Stomach (tissue), 4 donors: Measurements from ENCODE around the gene GPR65.

Source experiments
- POLR2A ChIP-seq, 4 donors: fragments of 450-650 bp; IDR thresholded peaks; one replicate each; pipeline ENCODE4 v1.6.1; 2016; ENCODE audit warnings: antibody characterized with exemption in 4 of 4, control low read depth in 2 of 4, mild to moderate bottlenecking in 1 of 4, moderate library complexity in 1 of 4
- POLR2AphosphoS5 ChIP-seq, 3 donors: sonication (generic); formaldehyde crosslinking; IDR thresholded peaks; one replicate each; pipeline ENCODE4 v1.6.1; 2016; ENCODE audit warnings: antibody characterized with exemption in 3 of 3
- TF ChIP-seq, protein P1 (sequence below), 7 experiments: fragments of 450-650 bp in 4 of 7; fragments of 200-600 bp in 3 of 7; sonication (generic) in 3 of 7; IDR thresholded peaks; one replicate each; pipeline ENCODE4 v1.5.1; 2016 to 2019; ENCODE audit warnings: antibody characterized with exemption in 7 of 7, control low read depth in 2 of 7, mild to moderate bottlenecking in 1 of 7

- TF ChIP-seq POLR2A (IDR thresholded peaks at IDR 0.05) (no peak), POLR2AphosphoS5 (IDR thresholded peaks at IDR 0.05) (no peak)
- TF ChIP-seq, protein P1, sequence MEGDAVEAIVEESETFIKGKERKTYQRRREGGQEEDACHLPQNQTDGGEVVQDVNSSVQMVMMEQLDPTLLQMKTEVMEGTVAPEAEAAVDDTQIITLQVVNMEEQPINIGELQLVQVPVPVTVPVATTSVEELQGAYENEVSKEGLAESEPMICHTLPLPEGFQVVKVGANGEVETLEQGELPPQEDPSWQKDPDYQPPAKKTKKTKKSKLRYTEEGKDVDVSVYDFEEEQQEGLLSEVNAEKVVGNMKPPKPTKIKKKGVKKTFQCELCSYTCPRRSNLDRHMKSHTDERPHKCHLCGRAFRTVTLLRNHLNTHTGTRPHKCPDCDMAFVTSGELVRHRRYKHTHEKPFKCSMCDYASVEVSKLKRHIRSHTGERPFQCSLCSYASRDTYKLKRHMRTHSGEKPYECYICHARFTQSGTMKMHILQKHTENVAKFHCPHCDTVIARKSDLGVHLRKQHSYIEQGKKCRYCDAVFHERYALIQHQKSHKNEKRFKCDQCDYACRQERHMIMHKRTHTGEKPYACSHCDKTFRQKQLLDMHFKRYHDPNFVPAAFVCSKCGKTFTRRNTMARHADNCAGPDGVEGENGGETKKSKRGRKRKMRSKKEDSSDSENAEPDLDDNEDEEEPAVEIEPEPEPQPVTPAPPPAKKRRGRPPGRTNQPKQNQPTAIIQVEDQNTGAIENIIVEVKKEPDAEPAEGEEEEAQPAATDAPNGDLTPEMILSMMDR (IDR thresholded peaks at IDR 0.05): no peak
Observed at GRCh38 chr14:87955501-87955900, 49.4 kb upstream of the GPR65 start.
